ENCODE data around the gene LSAMP. TPM values are rescaled to one million over a fixed set of nuclear protein-coding genes. Genes with fewer than 3 reads are reported as not detected.
"Not testable (repeated sequence)": the region's sequence is repeated elsewhere in the genome, so short reads cannot be mapped to it uniquely, and the experiment has no call there.

LSAMP gene
- total RNA-seq, 1 donor from 2014 or later = 0.07 TPM

DNA sequence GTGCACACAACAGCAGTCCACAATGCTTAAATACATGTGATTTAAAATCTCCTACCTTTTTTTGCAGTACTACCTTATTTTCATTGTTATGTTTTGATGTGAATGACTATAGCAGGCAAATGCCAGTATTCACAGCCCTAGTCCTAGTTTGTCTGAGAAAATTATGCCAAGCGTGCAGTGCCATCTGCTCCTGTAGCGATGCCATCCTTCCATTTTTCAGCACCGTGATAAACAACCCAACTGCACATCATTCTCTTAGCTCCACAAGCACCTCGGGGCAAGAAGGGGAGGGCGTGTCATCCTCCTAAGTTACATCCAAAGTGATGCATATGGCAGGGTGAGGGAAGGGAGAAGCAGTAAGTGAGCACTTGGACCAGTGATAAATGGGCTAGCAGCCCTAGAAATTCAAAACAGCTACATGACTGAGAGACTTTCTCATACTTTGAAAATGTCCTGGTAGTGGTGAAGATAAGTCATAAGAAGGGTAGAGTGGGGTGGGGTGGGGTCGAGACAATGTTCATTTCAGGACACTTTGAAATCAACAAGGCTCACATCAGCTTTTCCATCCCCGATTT is 198.8 kb downstream of the LSAMP start:
- DNase-seq (ENCODE audit: low read depth, low spot score) = no peak

DNA sequence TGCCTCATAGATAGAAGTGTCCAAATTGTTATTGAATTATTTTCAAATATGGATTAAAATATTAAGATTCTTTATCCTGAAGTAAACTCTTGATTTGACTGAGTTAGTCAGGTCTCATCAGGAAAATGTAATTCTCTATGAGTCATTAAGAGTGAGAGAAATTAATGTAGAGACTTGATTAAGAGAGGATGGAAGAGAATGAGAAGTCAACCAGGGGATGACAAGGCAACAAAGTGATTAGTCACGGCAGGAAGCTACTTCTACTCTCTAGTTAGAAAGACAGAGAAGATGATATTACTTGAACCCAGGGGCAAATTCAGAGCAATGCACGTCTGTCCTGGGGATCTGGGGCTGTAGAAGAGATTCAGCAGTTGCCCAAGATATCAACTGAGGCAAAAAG is 202.5 kb downstream of the LSAMP start:
- no peak for DNase-seq (ENCODE audit: low read depth, low spot score)

DNA sequence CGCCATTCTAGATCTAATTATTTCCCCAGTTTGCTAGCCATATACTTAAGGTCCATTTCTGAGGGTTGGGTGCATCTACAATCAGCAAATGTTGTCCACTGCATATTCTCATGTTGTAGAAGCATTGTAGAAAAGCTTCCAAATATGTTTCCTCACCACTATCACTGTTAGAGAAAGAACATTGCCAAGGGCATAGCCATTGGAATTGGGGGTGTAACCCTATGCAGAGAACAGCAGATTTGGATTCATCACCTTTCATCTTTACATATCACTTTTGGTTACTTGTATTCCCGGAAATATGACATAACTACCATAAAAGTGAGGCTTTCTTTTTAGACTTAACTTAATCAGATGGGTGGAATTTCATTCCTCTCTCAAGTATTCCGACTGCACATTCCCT is 203.6 kb downstream of the LSAMP start:
- DNase-seq (ENCODE audit: low read depth, low spot score) = no peak

- no peak for DNase-seq (ENCODE audit: low read depth, low spot score)
Observed at GRCh38 chr3:116240261-116240660, 205.0 kb downstream of the LSAMP start.

GRCh38 chr3:116238846-116239565 is 206.3 kb downstream of the LSAMP start:
- no peak for DNase-seq (ENCODE audit: low read depth, low spot score)

DNA sequence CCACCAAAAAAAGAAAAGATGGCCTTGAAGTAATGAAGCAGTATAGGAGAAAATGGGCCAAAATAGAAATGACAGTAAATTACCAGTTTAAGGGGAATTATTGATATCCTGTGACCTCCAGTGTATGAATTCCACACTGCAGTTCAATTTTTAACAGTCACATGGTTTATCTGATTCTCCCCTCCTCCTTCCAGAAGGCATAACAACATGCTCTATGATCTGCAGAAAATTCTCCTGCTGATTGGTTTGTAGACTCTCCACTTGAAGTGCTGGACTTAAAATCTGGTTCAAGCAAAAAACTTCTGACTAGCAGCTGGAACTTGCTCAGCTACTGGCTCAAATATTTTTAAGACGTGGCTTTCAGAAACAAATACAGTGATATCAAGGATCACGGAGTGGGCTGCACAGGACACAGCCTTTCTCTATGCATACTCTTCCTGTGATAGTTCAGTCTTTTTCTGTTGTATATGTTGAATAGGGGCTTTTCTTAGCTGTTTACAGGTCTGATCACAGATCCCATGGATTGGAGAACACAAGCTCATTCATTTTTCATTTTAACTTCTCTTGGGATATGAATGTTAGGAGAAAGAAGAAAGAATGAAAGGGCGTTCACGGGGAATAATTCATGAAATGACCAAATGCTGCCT is 211.5 kb downstream of the LSAMP start:
- DNase-seq (ENCODE audit: low read depth, low spot score) = no peak

- DNase-seq (ENCODE audit: low read depth, low spot score) = no peak
Observed at GRCh38 chr3:116230431-116231020, 214.8 kb downstream of the LSAMP start.

DNA sequence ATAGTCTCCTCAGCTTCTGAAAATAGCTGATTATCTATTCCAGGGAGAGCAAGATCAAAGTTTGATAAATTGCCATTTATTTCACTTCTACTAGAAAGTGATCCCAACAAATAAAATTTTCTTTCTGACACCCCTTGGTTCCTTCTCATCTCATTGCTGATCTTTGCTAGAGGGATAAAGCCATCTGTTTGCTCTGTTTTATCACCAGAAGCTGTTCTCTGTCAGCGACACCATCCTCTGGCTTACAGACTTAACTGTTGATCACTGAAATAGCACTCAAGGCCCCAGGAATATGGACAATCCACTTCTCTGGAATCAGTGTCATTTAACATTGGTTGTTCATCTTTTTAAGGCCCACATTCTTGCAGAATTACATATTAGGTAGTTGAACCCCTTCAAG is 219.0 kb downstream of the LSAMP start:
- DNase-seq (ENCODE audit: low read depth, low spot score) = no peak

GRCh38 chr3:116216761-116217160 is 228.5 kb downstream of the LSAMP start:
- DNase-seq (ENCODE audit: low read depth, low spot score) = no peak

- no peak for DNase-seq (ENCODE audit: low read depth, low spot score)
Observed at GRCh38 chr3:116211901-116212300, 233.4 kb downstream of the LSAMP start.

- DNase-seq (ENCODE audit: low read depth, low spot score) = not testable (repeated sequence)
Observed at GRCh38 chr3:116208830-116209229, 236.5 kb downstream of the LSAMP start.

DNA sequence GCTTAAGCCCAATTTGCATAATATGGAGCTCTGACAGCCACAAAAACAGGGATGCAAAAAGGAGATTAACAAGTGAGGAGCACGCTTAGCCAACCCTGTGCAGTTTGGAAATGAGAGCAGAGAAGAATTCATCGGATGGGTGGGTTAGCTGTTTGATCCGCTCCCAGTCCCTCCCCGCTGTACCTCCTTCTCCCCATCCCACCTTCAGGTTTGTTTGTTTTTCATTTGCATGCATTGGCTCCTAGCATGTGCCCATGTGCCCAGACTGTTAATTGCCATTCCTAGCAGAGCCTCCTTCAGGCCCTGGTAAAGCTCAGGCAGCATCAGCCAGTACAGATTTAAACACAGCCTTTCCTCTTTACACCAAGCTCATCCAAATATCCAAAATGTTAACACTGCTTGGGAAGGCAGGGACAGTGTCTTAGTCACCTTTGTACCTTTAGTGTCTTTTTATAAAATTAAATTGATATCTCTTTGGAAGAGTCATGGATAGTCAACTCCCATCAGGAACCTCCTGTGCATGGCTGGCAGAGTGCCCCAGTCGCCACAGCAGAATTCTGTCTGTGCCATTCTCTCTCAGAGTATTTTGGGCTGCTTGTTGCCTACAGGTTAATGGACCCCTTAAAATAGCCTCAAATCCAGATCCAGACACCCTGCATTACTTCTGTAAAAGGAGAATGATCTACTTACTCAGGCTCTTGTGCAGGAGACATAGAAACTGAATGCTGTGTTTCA is 244.2 kb downstream of the LSAMP start:
- no peak for DNase-seq (ENCODE audit: low read depth, low spot score)

GRCh38 chr3:116199063-116199462 is 246.2 kb downstream of the LSAMP start:
- DNase-seq (ENCODE audit: low read depth, low spot score) = no peak

GRCh38 chr3:116198087-116198486 is 247.2 kb downstream of the LSAMP start:
- DNase-seq (ENCODE audit: low read depth, low spot score) = no peak

DNA sequence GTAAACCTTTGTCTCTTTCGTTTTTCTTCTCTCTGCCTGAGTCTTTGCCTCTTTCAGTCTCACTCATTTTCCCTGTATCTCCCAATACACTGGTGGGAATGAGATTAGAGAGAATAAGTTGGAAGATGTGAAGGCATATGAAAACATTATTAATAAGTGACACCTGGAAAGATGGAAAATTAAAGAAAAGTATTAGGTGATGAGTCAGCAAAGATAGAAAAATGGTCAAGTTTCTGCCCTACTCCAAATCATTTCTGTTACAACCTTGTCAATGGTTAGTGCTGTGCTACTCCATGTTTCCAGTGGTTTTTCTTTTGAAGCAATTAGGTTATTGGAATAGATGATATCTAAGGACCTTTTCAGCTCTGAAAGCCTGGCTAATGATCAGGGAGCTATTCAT is 252.8 kb downstream of the LSAMP start:
- DNase-seq (ENCODE audit: low read depth, low spot score) = no peak

DNA sequence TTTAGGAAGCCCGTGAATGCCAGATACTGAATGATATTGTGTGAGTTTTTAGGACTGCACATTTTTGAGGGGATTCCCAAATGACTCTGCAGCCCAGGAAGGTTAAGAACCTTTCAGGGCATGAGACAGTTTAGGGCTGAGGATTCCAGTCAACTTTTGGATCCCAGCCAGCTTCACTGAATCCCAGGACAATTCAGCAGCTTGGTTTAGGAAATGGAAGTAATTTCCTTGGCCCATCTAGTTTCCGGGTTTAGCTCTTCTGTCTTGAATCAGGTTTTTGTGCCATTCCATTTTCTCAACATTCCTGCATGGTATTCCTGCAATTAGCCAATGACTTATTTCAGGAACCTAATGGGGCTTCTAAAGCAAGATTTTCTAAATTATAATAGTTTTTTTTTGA is 253.9 kb downstream of the LSAMP start:
- DNase-seq (ENCODE audit: low read depth, low spot score) = no peak

- no peak for DNase-seq (ENCODE audit: low read depth, low spot score)
Observed at GRCh38 chr3:116190095-116190494, 255.2 kb downstream of the LSAMP start.

GRCh38 chr3:116188231-116188785 is 257.0 kb downstream of the LSAMP start:
- no peak for DNase-seq (ENCODE audit: low read depth, low spot score)

- no peak for DNase-seq (ENCODE audit: low read depth, low spot score)
Observed at GRCh38 chr3:116186049-116186448, 259.2 kb downstream of the LSAMP start.

GRCh38 chr3:116181159-116181558 is 264.1 kb downstream of the LSAMP start:
- DNase-seq (ENCODE audit: low read depth, low spot score) = no peak

GRCh38 chr3:116179091-116179490 is 266.2 kb downstream of the LSAMP start:
- no peak for DNase-seq (ENCODE audit: low read depth, low spot score)

All from pulmonary artery endothelial cell (primary cell).